Measurements from ENCODE around the gene DNAI1. TPM values are rescaled to one million over a fixed set of nuclear protein-coding genes. Genes with fewer than 3 reads are reported as not detected.

Gene DNAI1
- total RNA-seq, 2 donors from 2014 or later, result 5.6 TPM; not detected in 1

GRCh38 chr9:34459941-34460340 lies 1.3 kb downstream of the DNAI1 start:
- Histone ChIP-seq H3K4me1 (replicated peaks) (peaks cover 5% of the 10 kb centered on the region), H3K27ac (no peak overlapping the region), H3K4me3 (no peak overlapping the region), H3K36me3 (no peaks in the 10 kb centered on the region), H3K27me3 (replicated peaks; ENCODE audit: insufficient read depth) (no peaks in the 10 kb centered on the region), H3K9me3 (no peaks in the 10 kb centered on the region)
- intact Hi-C loops (cut with DNase I), result no loop called here
- TF ChIP-seq POLR2AphosphoS5 (IDR thresholded peaks at IDR 0.05), result no peak
- no peak for TF ChIP-seq CTCF (IDR thresholded peaks at IDR 0.05)
- no peak for TF ChIP-seq POLR2A (IDR thresholded peaks at IDR 0.05)
- no peak for DNase-seq (ENCODE audit: low spot score)
- WGBS, result 60% methylated on average over 3 of the region's 3 CpGs

GRCh38 chr9:34463098-34463900 lies 4.7 kb downstream of the DNAI1 start:
- DNase-seq (ENCODE audit: low spot score), result no peak
- Histone ChIP-seq H3K9me3 (no peaks in the 10 kb centered on the region), H3K36me3 (no peaks in the 10 kb centered on the region), H3K27me3 (replicated peaks; ENCODE audit: insufficient read depth) (no peaks in the 10 kb centered on the region), H3K4me3 (no peak overlapping the region), H3K4me1 (replicated peaks) (no peaks in the 10 kb centered on the region), H3K27ac (no peak overlapping the region)
- WGBS, result 18% methylated on average over 5 of the region's 5 CpGs
- intact Hi-C loops (cut with DNase I), result no loop called here
- no peak for TF ChIP-seq POLR2AphosphoS5 (IDR thresholded peaks at IDR 0.05)
- no peak for TF ChIP-seq POLR2A (IDR thresholded peaks at IDR 0.05)
- TF ChIP-seq CTCF (IDR thresholded peaks at IDR 0.05), result no peak

GRCh38 chr9:34463901-34464232 lies 5.3 kb downstream of the DNAI1 start:
- no peak for DNase-seq (ENCODE audit: low spot score)
- no peak overlapping the region for H3K27ac ChIP-seq
- H3K9me3 ChIP-seq, result no peaks in the 10 kb centered on the region
- WGBS, result 54% methylated on average over 2 of the region's 2 CpGs
- intact Hi-C loops (cut with DNase I), result no loop called here
- TF ChIP-seq POLR2AphosphoS5 (IDR thresholded peaks at IDR 0.05) (no peak), CTCF (IDR thresholded peaks at IDR 0.05) (no peak), POLR2A (IDR thresholded peaks at IDR 0.05) (no peak)
- no peak overlapping the region for H3K4me3 ChIP-seq
- no peaks in the 10 kb centered on the region for H3K36me3 ChIP-seq
- H3K27me3 ChIP-seq (replicated peaks; ENCODE audit: insufficient read depth), result no peaks in the 10 kb centered on the region
- no peaks in the 10 kb centered on the region for H3K4me1 ChIP-seq (replicated peaks)

GRCh38 chr9:34464571-34464970 lies 6.0 kb downstream of the DNAI1 start:
- H3K9me3 ChIP-seq, result no peaks in the 10 kb centered on the region
- H3K4me3 ChIP-seq, result no peak overlapping the region
- no peak overlapping the region for H3K27ac ChIP-seq
- H3K36me3 ChIP-seq, result no peaks in the 10 kb centered on the region
- TF ChIP-seq POLR2AphosphoS5 (IDR thresholded peaks at IDR 0.05) (no peak), POLR2A (IDR thresholded peaks at IDR 0.05) (no peak), CTCF (IDR thresholded peaks at IDR 0.05) (no peak)
- H3K27me3 ChIP-seq (replicated peaks; ENCODE audit: insufficient read depth), result no peaks in the 10 kb centered on the region
- no peak for DNase-seq (ENCODE audit: low spot score)
- WGBS, result 86% methylated on average over 2 of the region's 2 CpGs
- intact Hi-C loops (cut with DNase I), result no loop called here
- no peaks in the 10 kb centered on the region for H3K4me1 ChIP-seq (replicated peaks)

GRCh38 chr9:34465468-34465867 lies 6.9 kb downstream of the DNAI1 start:
- no peak for TF ChIP-seq CTCF (IDR thresholded peaks at IDR 0.05)
- no peak for TF ChIP-seq POLR2A (IDR thresholded peaks at IDR 0.05)
- TF ChIP-seq POLR2AphosphoS5 (IDR thresholded peaks at IDR 0.05), result no peak

More at GRCh38 chr9:34465468-34465867, 6.9 kb downstream of the DNAI1 start:
- intact Hi-C loops (cut with DNase I), result no loop called here
- Histone ChIP-seq H3K4me1 (replicated peaks) (no peaks in the 10 kb centered on the region), H3K27me3 (replicated peaks; ENCODE audit: insufficient read depth) (no peaks in the 10 kb centered on the region), H3K9me3 (no peaks in the 10 kb centered on the region), H3K36me3 (no peaks in the 10 kb centered on the region), H3K27ac (no peak overlapping the region), H3K4me3 (no peak overlapping the region)
- no peak for DNase-seq (ENCODE audit: low spot score)
- WGBS, result 0% methylated on average over 1 of the region's 1 CpG

Measured in prostate gland (tissue), 2 donors.